KMS-11 (cell line): ENCODE measurements around the gene IFNGR2.

Experiments used
- H2AFZ ChIP-seq: fragments of 200-600 bp; sonication (generic); 2 replicates; pipeline ENCODE4 v1.6.1; 2016; ENCODE audit warnings: antibody characterized with exemption, mixed run types, low read depth
- H3K27ac ChIP-seq: fragments of 200-600 bp; sonication (generic); 2 replicates; pipeline ENCODE4 v1.6.1; 2016; ENCODE audit warnings: mild to moderate bottlenecking, mixed run types
- H3K27me3 ChIP-seq: fragments of 200-600 bp; sonication (generic); 2 replicates; pipeline ENCODE4 v1.6.1; 2017; ENCODE audit warnings: mild to moderate bottlenecking, low read depth, mixed run types, moderate library complexity; ENCODE audit not compliant: insufficient read depth
- H3K36me3 ChIP-seq: fragments of 200-600 bp; sonication (generic); 2 replicates; pipeline ENCODE4 v1.6.1; 2017; ENCODE audit warnings: mild to moderate bottlenecking, mixed run types; ENCODE audit not compliant: insufficient read depth
- H3K4me1 ChIP-seq: fragments of 200-600 bp; sonication (generic); 2 replicates; pipeline ENCODE4 v1.6.1; 2016; ENCODE audit warnings: mild to moderate bottlenecking, low read depth, mixed run types; ENCODE audit not compliant: poor library complexity, severe bottlenecking
- H3K4me2 ChIP-seq: fragments of 200-600 bp; sonication (generic); 2 replicates; pipeline ENCODE4 v1.7.0; 2016; ENCODE audit warnings: mild to moderate bottlenecking, mixed run types
- H3K4me3 ChIP-seq: fragments of 200-600 bp; sonication (generic); IDR thresholded peaks from 2 replicates; pipeline ENCODE4 v1.6.1; 2017; ENCODE audit warnings: low read depth, low read length, mixed read lengths; ENCODE audit not compliant: insufficient read depth
- H3K79me2 ChIP-seq: fragments of 200-600 bp; sonication (generic); 2 replicates; pipeline ENCODE4 v1.6.1; 2016; ENCODE audit warnings: low read depth, mixed run types; ENCODE audit not compliant: insufficient read depth
- H3K9ac ChIP-seq: fragments of 200-600 bp; sonication (generic); 2 replicates; pipeline ENCODE4 v1.6.1; 2016; ENCODE audit warnings: mild to moderate bottlenecking, mixed run types
- H4K20me1 ChIP-seq: fragments of 200-600 bp; sonication (generic); 2 replicates; pipeline ENCODE4 v1.6.1; 2016; ENCODE audit warnings: mild to moderate bottlenecking, mixed run types; ENCODE audit not compliant: insufficient read depth
- TF ChIP-seq, protein P1 (sequence below): fragments of 200-600 bp; sonication (generic); conservative IDR thresholded peaks from 2 replicates; pipeline ENCODE4 v1.6.1; 2017; ENCODE audit warnings: low read depth, mild to moderate bottlenecking, antibody characterized with exemption, low read length, moderate library complexity, mixed read lengths

IFNGR2 gene

DNA sequence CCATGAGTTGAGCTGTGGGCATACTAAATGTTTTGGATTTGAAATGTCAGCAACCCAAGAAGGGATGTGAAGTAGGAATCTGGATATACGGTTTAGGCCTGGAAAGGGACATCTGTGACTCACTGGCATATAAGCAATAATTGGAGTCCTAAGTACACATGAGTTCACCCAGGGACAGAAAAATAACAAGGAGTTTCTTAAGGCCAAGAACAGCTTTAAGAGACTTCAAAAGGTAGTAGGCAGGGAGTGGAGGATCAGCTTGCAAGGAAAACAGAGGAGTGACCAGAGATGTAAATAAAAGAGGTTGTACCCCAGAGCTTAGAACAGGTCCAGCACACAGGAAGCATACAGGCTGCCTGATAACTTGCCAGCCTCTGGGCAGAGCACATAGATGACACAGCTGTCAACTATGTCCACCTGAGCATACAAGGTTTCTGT is 48.4 kb downstream of the IFNGR2 start:
- Histone ChIP-seq H3K27ac (no peak overlapping the region), H3K9ac (no peak overlapping the region), H2AFZ (no peak overlapping the region), H3K36me3 (no peaks in the 10 kb centered on the region), H3K27me3 (no peaks in the 10 kb centered on the region), H3K4me2 (no peak overlapping the region), H4K20me1 (no peaks in the 10 kb centered on the region), H3K4me1 (no peaks in the 10 kb centered on the region), H3K79me2 (no peaks in the 10 kb centered on the region), H3K4me3 (no peak overlapping the region)
- TF ChIP-seq, protein P1, sequence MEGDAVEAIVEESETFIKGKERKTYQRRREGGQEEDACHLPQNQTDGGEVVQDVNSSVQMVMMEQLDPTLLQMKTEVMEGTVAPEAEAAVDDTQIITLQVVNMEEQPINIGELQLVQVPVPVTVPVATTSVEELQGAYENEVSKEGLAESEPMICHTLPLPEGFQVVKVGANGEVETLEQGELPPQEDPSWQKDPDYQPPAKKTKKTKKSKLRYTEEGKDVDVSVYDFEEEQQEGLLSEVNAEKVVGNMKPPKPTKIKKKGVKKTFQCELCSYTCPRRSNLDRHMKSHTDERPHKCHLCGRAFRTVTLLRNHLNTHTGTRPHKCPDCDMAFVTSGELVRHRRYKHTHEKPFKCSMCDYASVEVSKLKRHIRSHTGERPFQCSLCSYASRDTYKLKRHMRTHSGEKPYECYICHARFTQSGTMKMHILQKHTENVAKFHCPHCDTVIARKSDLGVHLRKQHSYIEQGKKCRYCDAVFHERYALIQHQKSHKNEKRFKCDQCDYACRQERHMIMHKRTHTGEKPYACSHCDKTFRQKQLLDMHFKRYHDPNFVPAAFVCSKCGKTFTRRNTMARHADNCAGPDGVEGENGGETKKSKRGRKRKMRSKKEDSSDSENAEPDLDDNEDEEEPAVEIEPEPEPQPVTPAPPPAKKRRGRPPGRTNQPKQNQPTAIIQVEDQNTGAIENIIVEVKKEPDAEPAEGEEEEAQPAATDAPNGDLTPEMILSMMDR, result no peak

DNA sequence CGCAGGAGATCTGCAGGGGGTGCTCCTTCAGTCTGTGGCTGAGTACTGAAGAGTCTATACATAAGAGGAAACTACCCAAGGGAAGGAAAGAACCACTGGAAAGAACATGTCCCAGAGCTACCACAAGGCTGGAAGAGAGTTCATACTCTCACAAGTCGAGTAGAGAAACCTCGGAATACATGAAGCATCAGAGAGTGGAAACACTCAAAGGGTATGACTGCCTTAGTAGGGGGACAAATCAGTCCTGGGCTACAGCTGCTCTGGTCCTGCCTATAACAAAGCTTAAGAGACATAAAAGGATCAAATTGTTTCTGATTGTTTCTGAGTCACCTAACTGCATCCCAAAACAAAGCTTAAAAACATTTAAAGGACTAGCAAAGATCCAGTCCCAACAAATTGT is 49.1 kb downstream of the IFNGR2 start:
- H3K4me3 ChIP-seq, result no peak overlapping the region
- H3K4me1 ChIP-seq, result no peaks in the 10 kb centered on the region
- H3K27me3 ChIP-seq, result no peaks in the 10 kb centered on the region
- no peaks in the 10 kb centered on the region for H4K20me1 ChIP-seq
- no peak overlapping the region for H3K27ac ChIP-seq
- no peak overlapping the region for H3K9ac ChIP-seq
- H3K79me2 ChIP-seq, result no peaks in the 10 kb centered on the region
- no peaks in the 10 kb centered on the region for H3K36me3 ChIP-seq
- no peak overlapping the region for H2AFZ ChIP-seq
- H3K4me2 ChIP-seq, result no peak overlapping the region
- TF ChIP-seq, protein P1, result no peak

DNA sequence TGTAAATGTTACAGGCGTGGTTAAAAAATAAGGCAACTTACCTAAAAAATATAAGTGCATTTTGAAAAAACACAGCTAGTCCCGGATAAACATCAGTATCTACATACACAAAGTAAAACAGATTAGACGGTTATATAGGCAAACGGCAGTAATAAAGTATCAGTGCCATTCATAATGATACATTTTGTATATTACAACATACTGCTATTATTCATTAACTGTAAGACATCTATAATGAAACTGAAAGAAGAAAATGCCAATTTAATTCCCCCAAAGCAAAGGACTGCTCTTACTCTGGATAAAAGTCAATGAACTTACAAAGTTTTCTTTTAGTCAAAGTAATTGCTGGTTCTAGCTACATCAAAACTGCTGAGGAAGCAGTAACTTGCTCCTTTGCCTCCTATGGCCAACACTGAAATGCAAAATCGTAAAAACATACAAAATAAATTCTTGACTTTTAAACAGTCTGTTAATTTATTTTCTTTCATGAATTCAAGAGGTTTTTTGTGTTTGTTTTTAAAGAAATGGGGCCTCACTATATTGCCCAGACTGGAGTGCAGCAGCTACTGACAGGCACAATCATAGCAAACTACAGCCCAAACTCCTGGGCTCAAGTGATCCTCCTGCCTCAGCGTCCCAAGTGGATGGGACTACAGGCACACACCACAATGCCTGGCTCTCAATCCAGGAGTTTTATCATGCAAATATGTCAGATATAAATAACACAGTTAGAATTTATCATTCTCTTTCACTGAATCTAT is 52.7 kb downstream of the IFNGR2 start:
- no peak overlapping the region for H3K4me3 ChIP-seq
- no peak overlapping the region for H3K4me2 ChIP-seq
- no peaks in the 10 kb centered on the region for H3K36me3 ChIP-seq
- no peaks in the 10 kb centered on the region for H4K20me1 ChIP-seq
- H3K79me2 ChIP-seq, result no peaks in the 10 kb centered on the region
- no peak overlapping the region for H3K27ac ChIP-seq
- no peak overlapping the region for H3K9ac ChIP-seq
- TF ChIP-seq, protein P1, result no peak
- no peak overlapping the region for H2AFZ ChIP-seq
- H3K4me1 ChIP-seq, result no peaks in the 10 kb centered on the region
- no peaks in the 10 kb centered on the region for H3K27me3 ChIP-seq

DNA sequence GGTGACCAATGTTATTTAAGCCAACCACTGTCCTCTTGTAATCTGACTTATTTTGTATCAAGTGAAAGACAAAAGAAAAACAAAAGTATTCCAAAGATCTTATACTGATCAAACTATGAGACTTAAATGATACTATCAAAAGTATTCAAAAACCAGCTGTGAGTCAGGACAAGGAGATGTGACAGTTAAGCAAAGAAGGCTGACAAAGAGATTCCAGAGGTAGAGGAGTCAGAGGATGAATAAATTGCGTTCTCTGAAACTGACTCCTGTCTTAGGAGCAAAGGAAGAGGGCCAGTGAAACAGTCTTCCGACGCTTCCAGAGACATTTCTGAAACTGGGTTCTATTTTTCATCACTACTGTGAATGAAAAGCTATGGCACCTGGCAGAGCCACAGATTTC is 55.6 kb downstream of the IFNGR2 start:
- Histone ChIP-seq H4K20me1 (no peaks in the 10 kb centered on the region), H3K4me1 (no peaks in the 10 kb centered on the region), H3K79me2 (no peaks in the 10 kb centered on the region), H3K36me3 (no peaks in the 10 kb centered on the region), H3K27ac (no peak overlapping the region), H3K4me3 (no peak overlapping the region), H3K4me2 (no peak overlapping the region), H2AFZ (no peak overlapping the region), H3K27me3 (no peaks in the 10 kb centered on the region), H3K9ac (no peak overlapping the region)
- TF ChIP-seq, protein P1, result no peak
